Ramos (cell line): ENCODE measurements around the gene TXNRD3.

Source experiments
- in situ Hi-C: fragments of 300-500 bp; cut with MboI; formaldehyde crosslinking; loops from one replicate; pipeline ENCODE4 v1.14.3; 2022; ENCODE audit warnings: low sequenced_read_pairs; ENCODE audit not compliant: unreplicated experiment

TXNRD3 gene

DNA sequence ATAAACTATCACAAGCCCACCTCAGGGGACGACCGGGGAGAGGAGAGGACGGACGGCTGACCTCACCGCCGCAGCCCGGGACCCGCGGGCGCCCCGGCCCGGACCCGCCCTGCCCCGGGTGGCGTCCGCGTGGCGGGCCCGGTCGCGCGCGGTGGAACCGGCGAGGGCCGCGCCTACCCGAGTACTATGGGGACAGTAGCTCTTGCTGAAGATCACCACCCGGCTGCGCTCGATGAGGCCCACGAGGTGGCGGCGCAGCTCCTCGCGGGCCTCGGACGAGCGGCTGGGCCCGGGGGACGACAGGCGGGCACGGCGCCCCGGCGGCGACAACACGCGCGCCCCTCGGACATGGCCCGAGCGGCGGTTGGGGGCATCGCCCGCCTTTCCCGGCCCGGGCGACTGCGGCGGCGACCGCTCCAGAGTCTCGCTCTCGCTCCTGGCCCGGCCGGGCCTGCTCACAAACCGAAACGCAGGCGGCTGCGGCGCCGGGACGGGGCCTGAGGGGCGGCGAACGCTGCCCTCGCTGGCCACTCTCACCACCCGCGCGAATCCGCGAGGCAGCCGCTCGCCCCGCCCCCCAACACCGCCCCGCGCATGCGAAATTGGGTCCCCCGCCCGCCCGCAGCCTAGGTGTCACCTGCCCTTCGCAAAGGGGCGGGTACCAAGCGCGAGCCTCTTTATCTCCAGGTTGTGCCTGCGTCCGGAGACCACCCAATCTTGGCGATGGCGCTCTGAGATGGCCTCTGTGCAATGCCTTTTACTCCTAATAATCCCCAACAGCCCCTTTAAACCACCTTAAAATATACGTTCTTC, at the start of gene TXNRD3:
TSS of gene TXNRD3 (minus strand) at position 554 of the 813 bp plus-strand sequence.
- in situ Hi-C loops, result no loop called here

DNA sequence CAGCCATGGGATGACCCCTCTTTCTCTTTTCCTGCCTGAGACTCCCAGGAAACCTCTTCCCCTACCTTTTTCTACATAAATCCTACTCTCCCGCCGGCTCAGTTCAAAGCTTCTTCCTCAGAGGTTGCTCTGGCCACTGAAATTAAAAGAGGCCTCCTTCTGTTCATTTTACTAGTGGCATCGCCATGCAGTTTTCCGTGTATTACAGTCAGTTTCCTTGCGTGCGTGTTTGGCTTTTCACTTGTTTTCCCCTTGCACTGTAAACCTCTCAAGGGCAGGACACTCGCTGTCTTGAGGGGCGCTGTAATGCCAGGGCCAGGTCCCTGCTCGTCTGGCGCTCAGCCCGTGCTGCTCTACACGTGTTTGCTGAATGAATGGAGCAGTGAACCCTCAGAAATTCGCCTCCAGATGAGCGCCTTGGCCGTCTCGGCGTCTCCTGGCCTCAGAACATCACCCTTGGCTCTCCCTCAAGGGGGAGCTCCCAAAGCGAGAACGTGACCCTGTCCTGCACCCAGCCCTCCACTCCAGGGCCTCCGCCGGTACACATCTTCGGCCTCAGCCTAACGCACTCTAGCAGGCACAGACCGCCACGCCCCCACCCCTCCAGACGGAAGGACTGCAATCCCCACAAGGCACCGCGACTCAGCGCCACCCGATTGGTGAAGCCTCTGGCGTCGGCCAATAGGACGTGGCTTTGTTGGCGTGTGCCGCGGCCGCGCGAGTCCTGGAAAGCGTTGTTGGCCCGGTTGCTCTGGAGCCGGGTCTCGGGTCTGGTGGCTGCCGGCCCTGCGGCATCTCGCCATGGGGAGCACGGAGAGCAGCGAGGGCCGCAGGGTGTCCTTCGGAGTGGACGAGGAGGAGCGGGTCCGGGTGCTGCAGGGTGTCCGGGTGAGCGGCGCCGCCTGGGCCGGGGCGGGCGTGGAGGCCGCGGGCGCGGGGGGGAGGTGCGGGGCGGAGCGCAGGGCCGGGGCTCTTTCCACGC, 48.9 kb upstream of the TXNRD3 start, which contains the start of gene CHCHD6:
TSS of gene CHCHD6 (plus strand) at position 729 of the 982 bp plus-strand sequence. CDS start at position 802, 73 bp downstream.
- in situ Hi-C loops, result no loop called here

DNA sequence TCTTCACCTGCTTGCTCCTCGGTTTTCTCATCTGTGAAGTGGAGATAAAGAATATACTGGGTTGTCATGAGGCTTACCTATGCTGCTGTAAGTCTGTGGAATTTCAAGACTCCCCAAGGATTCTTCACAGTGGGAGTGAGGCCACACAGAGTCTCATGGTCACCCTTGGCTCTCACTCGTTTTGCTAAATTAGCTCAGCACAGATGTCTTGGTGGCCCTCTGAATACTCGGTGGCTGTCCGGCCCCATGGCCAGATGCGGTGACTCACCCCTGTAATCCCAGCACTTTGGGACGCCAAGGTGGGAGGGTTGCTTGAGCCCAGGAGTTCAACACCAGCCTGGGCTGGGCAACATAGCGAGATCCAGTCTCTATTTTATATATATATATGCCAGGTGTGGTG, 44.1 kb upstream of the TXNRD3 start:
- in situ Hi-C loops, result loop anchor here (25.0 kb wide), 1 partner anchor 738 kb away; no protein-coding TSS in a partner anchor

DNA sequence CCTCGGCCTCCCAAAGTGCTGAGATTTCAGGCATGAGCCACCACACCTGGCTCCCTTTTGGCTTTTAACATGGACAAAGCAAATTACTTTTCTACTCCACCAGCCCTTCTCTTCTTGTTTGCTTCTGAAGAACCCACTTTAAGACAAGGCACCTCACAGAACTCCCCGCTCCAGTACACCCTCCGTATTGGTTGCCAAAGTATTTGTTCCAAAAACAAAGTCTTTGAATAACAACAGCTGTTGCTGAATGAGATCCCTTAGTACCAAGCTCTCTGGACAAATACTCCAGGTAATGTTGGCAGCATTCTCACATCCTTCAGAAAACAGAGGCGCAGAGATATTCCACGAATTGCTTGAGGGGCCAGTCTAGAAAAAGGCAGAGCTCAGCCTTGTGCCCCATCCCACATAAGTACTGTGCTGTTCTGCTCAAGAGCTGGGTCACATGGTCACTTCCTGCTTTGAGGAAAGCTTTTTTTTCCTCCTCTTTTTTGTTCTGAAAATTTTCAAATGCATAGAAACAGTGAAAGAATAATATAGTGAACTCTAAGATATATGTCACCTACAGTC, 41.9 kb upstream of the TXNRD3 start:
- in situ Hi-C loops, result loop anchor here (25.0 kb wide), 1 partner anchor 741 kb away; no protein-coding TSS in a partner anchor

DNA sequence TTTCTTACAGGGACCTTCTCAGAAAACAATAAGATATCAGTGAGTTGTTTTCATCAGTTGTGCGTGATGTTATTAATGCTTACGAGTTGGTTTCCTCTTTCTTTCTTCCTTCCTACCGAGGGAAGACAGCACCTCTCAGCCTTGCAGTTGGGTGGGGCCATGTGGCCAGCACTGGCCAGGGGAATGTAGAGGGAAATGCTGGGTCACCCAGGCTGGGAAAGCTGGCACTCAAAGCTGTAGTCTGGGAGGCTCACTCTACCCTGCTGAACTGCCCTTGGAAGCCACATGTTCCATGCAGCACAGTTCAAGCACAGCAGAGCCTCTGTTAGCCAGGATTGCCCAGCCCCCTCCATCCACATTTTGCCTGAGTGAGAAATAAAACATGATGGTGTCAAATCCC, 39.0 kb upstream of the TXNRD3 start:
- in situ Hi-C loops, result loop anchor here (25.0 kb wide), 1 partner anchor 743 kb away; no protein-coding TSS in a partner anchor

DNA sequence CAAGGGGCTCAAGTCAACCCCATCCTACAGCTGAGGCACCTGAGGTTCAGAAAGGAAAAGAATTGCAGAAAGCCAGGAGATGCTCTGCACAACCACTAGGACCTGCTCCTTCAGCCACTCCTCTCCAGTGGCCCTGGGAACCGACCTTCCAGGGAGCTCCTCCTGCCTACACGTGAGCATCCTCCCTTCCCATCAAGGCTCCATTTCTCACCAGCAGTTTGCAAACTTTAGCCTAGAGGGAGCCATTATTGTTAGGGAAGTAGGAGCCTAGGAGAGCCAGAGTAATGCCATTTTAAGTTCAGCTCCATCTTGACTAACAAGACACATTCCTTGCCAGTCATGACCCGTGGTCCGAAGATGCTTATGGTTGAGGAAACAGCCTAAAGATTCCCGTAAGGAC, 37.9 kb upstream of the TXNRD3 start:
- in situ Hi-C loops, result loop anchor here (25.0 kb wide), 1 partner anchor 744 kb away; no protein-coding TSS in a partner anchor

DNA sequence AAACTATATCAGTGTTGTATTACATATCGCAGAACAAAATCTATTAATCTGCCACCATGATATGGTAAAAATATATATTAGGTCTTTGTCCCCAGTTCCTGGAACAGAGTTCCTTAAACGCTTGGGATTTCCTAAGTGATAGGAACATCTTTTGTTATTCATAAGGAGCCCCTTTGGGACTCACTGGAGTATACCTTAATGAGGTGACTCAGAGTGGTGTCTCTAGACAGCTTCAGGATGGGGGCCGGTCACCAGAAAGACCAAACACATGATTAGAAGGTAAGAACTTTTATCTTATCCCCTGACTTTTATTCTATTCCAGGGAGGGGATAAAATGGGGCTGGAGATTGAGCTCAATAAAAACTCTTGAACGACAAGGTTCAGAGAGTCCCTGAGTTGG, 36.8 kb upstream of the TXNRD3 start:
- in situ Hi-C loops, result loop anchor here (25.0 kb wide), 1 partner anchor 746 kb away; no protein-coding TSS in a partner anchor

DNA sequence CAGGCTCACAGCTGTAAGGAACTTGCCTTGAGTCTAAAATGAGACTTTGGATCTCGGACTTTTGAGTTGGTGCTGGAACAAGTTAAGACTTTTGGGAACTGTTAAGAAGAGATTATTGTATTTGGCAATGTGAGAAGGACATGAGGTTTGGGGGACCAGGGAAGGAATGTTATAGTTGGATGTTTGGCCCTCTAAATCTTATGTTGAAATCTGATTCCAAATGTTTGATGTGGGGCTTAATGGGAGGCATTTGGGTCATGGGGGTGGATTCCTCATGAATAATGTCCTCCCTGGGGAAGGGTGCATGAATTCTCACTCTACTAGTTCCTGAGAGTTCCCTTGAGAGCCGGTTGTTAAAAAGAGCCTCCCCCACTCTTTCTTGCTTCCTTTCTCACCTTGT, 30.6 kb upstream of the TXNRD3 start:
- in situ Hi-C loops, result loop anchor here (25.0 kb wide), 1 partner anchor 752 kb away; no protein-coding TSS in a partner anchor

DNA sequence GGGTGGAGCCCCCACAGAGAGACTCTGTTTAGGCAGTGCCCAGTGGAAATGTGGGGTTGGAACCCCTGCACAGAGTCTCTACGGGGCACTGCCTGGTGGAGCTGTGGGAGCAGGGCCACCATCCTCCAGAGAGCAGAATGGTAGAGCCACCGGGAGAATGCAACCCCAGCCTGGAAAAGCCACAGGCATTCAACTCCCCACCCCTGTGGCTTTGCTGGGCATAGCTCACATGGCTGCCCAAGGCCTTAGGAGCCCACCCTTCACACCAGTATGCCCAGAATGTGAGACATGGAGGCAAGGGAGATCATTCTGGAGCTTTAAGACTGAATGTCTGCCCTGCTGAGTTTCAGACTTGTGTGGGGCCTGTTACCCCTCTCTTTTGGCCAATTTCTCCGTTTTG, 30.1 kb upstream of the TXNRD3 start:
- in situ Hi-C loops, result loop anchor here (25.0 kb wide), 1 partner anchor 752 kb away; no protein-coding TSS in a partner anchor

DNA sequence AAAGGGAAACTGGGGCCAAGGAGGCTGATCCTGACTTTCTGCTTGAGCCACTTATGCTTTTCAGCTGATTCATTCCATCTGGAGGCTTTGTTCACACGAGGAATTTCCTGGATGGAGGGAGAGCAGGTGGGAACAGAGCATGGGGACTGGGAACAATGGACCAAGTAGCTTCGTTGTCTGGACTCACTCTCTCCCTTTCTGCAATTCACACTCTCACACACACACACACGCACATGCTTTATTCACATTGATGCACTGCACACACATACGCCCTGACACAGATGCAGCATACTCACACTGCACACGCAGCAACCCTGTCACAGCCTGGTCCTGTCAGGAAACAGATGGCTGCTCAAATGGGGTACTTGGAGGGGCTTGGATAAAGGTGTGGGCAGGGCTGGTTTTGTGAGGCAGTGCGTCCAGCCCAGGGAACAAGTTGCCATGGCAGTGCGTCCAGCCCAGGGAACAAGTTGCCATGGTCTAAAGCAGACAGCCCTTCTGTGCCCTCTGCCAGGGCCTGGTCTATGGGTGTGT, 29.4 kb upstream of the TXNRD3 start:
- in situ Hi-C loops, result loop anchor here (25.0 kb wide), 1 partner anchor 753 kb away; no protein-coding TSS in a partner anchor

DNA sequence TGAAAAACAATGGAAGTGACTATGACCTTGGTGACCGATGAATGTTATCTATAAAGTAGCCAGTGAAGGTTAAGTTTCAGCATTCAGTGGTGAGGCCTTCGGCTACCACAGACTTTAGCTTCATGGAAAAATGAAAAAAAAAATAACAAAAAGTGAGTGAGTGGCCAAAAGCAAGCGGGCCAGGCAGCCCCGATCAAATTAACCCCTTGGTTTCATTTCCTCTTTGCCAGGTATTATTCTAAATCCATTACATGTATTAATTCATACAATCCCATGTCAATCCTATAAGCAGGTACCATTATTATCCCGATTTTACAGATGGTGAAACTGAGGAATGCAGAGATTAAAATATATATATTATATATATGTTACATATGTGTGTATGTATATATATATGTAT, 28.1 kb upstream of the TXNRD3 start:
- in situ Hi-C loops, result loop anchor here (25.0 kb wide), 1 partner anchor 754 kb away; no protein-coding TSS in a partner anchor

DNA sequence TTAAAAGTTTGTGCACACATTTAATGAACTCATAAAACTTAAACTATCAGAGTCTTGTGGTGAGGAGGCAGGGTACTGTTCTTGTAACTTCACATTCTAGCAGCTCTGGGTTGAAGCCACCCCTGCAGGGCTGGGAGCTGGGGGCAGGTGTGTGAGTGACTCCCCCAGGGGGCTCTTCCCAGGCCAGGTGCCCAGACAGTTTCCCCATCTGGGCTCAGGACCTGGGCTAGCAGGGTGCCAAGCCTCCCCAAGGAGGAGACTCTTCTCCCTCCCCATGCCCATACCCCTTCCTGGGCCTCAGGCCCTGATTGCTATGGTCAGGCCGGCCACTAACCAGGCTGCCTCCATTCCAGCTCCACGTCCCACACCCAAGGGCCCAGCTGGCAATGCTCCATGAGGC, 27.1 kb upstream of the TXNRD3 start:
- in situ Hi-C loops, result loop anchor here (25.0 kb wide), 1 partner anchor 755 kb away; no protein-coding TSS in a partner anchor

DNA sequence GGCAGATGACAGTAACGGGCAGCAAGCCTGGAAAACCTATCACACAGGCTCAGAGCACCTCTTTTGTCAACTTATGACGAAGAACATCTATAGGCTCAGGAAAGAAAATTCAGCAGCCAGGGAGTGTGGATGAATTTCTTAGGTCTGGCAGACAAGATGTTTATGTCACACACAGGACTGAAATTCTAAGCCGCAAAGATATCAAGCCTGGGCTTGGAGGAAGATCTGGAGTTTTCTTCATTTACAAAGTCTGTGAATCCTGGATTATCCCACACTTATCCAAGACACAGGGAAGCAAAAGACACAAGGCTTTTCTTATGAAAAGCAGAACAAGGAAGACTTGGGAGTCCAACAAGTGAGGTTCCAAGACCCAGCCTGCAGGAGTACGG, 25.7 kb upstream of the TXNRD3 start:
- in situ Hi-C loops, result loop anchor here (25.0 kb wide), 1 partner anchor 757 kb away; no protein-coding TSS in a partner anchor

DNA sequence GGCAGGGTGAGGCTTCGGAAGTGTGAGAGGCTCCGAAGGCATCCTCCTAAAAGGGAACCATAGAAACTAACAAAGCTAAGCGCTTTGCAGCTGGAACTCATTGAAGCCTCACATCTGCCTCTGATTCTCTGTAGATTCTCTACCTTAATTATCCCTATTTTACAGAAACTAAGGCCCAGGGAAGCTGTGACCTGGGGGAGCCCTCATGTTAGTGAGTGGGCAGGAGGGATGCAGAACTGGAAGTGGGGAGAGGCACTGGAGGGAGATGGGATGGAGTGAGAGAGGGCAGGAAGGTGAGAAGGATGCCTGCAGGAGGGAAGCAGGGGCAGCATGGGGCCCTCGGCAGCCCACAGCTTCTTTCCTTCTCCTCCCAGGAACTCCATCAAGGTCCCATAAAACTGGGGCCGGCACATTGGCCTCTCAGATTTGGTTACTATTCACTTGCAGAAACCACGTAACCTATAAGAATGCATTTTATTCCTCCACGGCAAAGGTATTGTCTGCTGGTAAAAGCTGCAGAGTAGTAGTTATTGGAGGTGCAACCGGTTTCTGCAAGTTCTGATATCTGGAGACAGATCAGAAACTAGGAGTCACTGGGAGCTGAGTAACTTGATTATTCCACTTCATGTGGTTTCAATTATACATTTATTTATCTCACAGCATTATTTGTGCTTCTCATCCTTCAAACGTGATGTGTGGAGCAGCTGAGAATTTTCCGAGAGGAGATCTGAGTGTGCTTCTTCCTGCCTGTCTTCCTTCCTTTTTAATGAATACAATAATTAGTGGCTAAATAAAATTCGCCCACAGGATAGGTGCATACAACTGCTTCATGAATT, 25.1 kb upstream of the TXNRD3 start:
- in situ Hi-C loops, result loop anchor here (25.0 kb wide), 1 partner anchor 757 kb away; no protein-coding TSS in a partner anchor

DNA sequence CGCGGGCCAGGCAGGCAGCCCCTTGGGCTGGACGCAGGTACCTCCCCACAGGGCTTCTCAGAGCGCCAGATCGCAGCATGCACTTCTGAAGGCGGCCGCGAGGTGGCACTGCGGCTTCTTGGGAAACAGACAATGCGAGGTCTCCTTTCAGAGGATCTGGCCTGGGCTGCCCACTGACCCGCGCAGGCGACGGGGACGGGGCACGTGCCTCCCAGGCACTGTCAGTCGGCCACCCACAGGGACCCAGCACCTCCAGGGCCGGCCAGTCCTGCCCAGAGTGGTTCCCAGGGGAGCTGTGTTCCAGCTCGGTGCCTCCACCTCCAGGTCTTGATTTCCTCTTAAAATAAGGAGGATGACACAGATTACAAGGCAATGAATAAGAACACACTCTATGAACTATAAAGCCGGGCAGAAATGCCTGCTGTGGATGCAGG, 24.4 kb upstream of the TXNRD3 start:
- in situ Hi-C loops, result loop anchor here (25.0 kb wide), 1 partner anchor 758 kb away; no protein-coding TSS in a partner anchor

DNA sequence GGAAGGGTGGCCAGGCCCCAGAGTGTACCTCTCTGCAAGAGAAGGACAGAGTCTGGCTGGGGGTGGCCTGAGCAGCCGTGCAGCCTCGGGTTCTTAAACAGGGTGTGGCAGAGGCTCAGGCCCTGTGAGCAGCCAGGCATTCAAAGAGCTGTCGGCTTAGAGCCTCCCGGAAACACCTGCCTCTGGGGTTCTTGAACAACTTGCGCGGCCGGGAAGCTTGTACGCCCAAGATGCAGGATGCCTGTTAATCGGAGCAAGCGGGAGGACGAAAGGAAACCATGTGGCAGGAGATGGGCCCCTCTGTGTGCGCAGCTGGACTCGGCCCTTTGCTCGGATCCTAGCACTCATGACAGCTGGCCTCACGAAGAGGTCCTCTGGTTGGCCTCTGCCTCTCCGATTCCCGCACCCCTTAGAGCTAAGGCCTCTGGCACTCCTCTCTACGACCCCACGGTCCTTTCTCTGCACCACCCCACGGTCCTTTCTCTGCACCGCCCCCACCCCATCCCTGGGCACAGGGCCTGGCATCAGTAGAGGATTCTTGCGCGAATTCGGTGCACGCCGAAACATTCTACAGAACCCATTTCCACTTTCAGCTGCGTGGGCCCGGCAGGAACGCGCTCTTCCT, 23.9 kb upstream of the TXNRD3 start:
- in situ Hi-C loops, result loop anchor here (25.0 kb wide), 1 partner anchor 758 kb away; no protein-coding TSS in a partner anchor

DNA sequence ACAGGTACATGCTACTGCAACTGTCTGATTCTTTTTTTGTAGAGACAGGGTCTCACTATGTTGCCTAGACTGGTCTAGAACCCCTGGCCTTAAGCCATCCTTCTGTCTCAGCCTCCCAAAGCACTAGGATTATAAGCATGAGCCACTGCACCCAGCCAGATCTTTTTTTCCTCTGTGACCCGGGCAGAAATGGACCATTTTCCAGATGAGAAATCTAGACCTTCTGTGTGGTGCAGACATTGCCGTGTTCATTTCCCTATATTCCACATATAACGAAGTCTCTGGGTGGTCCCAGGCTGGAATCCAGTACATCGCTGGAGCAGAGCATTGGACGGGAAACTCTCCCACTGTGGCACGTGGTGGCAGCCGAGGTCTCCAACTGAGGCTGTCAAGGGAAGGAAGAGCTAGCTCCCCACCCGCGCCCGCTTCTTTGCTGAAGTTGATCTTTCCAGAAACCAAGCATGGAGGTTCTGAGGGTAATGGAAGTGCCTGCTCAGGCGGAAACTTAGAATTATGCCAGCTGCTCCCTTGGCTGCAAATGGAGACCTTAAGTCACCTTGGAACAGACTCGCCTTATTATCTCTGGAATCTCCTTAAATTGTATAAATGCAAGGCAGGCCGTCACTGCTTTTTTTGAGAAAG, 23.1 kb upstream of the TXNRD3 start:
- in situ Hi-C loops, result loop anchor here (25.0 kb wide), 1 partner anchor 759 kb away; no protein-coding TSS in a partner anchor
